ENCODE results near the gene TMEM59L. TPM values are rescaled to one million over a fixed set of nuclear protein-coding genes. Genes with fewer than 3 reads are reported as not detected.

TMEM59L gene
- total RNA-seq, 3 donors from 2014 or later (not counting 1 experiment from before 2014, with no cell fraction given) = not detected

DNA sequence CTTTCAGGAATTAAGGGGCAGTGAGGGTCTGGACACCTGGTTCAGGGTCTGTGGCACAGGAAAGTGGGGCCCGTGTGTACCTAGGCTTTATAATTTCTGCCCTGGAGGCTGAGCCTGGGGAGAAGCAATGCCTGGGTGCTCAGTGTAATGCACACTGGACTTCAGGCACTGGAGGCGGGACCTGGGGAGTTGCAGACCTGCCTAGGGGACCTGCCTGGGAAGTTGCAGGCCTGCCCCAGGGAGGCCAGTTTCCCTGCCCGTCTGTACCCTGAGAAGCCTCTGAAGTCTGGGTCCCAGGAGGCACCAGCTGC is 2.5 kb upstream of the TMEM59L start:
- intact Hi-C loops (cut with micrococcal nuclease) = no loop called here
- Histone ChIP-seq H3K27ac (ENCODE audit: low read length) (no peak overlapping the region), H3K4me1 (ENCODE audit: control insufficient read depth, insufficient read depth, low read length) (peaks cover 32% of the 10 kb centered on the region), H3K9me3 (ENCODE audit: control insufficient read depth, insufficient read depth, low read length) (no peaks in the 10 kb centered on the region), H3K27me3 (ENCODE audit: control insufficient read depth, insufficient read depth, low read length) (peaks cover 55% of the 10 kb centered on the region), H3K36me3 (ENCODE audit: control insufficient read depth, insufficient read depth, low read length) (no peaks in the 10 kb centered on the region), H3K4me3 (ENCODE audit: low read length) (no peak overlapping the region)
- Mint-ChIP-seq H3K4me3 (peak overlapping the region; percentile 25), H3K36me3 (no peaks in the 10 kb centered on the region), H3K27ac (no peak overlapping the region), H3K9me3 (no peaks in the 10 kb centered on the region), H3K27me3 (ENCODE audit: low read depth in 2 of 2) (peaks cover 40 to 63% of the 10 kb centered on the region in 2 donors), H3K4me1 (peaks cover 8 to 31% of the 10 kb centered on the region in 2 donors)
- no peak for ATAC-seq
- no peak for DNase-seq
- TF ChIP-seq, protein P1, sequence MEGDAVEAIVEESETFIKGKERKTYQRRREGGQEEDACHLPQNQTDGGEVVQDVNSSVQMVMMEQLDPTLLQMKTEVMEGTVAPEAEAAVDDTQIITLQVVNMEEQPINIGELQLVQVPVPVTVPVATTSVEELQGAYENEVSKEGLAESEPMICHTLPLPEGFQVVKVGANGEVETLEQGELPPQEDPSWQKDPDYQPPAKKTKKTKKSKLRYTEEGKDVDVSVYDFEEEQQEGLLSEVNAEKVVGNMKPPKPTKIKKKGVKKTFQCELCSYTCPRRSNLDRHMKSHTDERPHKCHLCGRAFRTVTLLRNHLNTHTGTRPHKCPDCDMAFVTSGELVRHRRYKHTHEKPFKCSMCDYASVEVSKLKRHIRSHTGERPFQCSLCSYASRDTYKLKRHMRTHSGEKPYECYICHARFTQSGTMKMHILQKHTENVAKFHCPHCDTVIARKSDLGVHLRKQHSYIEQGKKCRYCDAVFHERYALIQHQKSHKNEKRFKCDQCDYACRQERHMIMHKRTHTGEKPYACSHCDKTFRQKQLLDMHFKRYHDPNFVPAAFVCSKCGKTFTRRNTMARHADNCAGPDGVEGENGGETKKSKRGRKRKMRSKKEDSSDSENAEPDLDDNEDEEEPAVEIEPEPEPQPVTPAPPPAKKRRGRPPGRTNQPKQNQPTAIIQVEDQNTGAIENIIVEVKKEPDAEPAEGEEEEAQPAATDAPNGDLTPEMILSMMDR (IDR thresholded peaks at IDR 0.05) = no peak
- WGBS (ENCODE audit: insufficient coverage) = 28% methylated on average over 3 of the region's 3 CpGs

DNA sequence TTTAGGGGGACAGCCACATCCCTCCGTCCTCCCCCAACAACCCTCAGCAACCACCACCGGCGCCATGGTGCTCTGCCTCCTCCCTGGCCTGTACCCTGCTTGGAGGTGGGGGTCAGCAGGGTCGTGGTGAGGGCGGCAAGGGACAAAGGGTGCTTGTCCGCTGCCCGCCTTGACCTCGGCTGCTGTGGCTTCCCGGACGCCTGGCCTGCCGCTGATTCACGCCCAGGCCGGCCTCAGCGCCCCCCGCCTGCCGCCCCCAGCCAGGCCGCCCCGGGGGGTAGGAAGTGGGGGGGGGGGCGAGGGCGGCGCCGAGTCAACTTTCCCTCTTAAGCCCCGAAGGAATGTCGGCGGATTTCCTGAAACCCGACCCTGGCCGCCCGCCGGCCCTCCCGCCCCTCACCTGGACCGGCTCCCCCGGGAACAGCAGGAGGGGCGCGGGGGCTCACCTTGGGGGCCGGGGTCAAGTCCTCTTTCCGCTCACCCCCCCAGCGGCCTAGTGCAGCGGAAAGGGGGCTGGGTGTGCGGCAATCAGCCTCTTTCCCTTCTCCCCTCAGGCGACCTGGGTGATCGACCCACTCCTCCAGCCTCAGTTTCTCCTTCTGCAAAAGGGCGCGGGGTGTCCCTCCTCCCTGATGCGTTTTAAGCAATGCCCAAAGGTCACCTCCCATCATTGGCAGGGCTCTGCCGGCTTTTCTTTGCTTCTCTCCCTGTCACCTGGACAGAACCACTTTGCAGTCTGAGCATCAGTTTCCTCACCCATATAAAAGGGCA is 1.9 kb upstream of the TMEM59L start:
- H3K27ac Mint-ChIP-seq = no peak overlapping the region
- TF ChIP-seq, protein P1 (IDR thresholded peaks at IDR 0.05) = no peak
- no peaks in the 10 kb centered on the region for H3K36me3 Mint-ChIP-seq
- DNase-seq (no peak), ATAC-seq (no peak)
- H3K9me3 Mint-ChIP-seq = no peaks in the 10 kb centered on the region
- Histone ChIP-seq H3K27me3 (ENCODE audit: control insufficient read depth, insufficient read depth, low read length) (peaks cover 54% of the 10 kb centered on the region), H3K4me3 (ENCODE audit: low read length) (no peak overlapping the region), H3K4me1 (ENCODE audit: control insufficient read depth, insufficient read depth, low read length) (peaks cover 32% of the 10 kb centered on the region), H3K27ac (ENCODE audit: low read length) (no peak overlapping the region), H3K9me3 (ENCODE audit: control insufficient read depth, insufficient read depth, low read length) (no peaks in the 10 kb centered on the region), H3K36me3 (ENCODE audit: control insufficient read depth, insufficient read depth, low read length) (no peaks in the 10 kb centered on the region)
- 2% methylated on average over 42 of the region's 45 CpGs for WGBS (ENCODE audit: insufficient coverage)
- intact Hi-C loops (cut with micrococcal nuclease) = no loop called here
- peak overlapping the region; percentile 25 for H3K4me3 Mint-ChIP-seq
- H3K27me3 Mint-ChIP-seq (ENCODE audit: low read depth in 2 of 2) = peaks cover 41 to 61% of the 10 kb centered on the region in 2 donors
- peaks cover 4 to 28% of the 10 kb centered on the region in 2 donors for H3K4me1 Mint-ChIP-seq

DNA sequence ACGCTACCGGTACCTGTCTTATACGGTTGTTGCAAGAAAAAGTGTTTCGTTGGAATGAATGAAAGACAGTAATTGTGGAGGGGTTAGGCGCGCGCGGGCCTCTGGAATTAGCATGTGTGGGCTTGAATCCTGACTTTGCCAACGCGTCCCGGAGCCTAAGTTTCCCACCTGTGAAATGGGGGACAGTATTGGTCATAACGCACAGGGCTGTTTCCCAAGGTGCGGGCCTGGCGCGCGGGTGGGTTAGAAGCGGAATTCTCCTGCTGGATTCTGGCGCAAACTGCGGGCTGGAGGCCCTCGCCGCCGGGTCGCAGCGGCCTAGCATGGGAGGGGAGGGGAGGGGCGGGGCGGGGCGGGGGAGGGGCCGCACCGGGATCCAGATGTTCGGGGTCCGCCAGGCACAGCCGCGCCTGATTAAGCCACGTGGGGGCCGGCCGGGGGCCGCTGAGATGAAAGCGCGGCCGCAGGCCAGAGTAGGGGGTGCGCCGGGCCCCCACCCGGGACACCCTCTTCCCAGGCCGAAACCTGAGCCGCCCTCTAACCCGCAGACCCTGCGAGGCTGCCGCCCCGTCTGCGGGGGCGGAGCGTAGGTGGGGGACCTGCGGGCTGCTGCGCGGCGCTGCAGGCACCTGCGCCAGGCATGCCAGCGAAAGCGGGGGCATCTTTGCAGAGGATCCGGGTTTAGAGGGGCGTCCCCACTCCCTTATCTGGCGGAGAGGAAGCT is 1.2 kb upstream of the TMEM59L start:
- Mint-ChIP-seq H3K36me3 (no peaks in the 10 kb centered on the region), H3K9me3 (no peaks in the 10 kb centered on the region), H3K4me3 (peak overlapping the region; percentile 13), H3K27ac (no peak overlapping the region), H3K4me1 (peaks cover 4 to 28% of the 10 kb centered on the region in 2 donors), H3K27me3 (ENCODE audit: low read depth in 2 of 2) (peaks cover 41 to 63% of the 10 kb centered on the region in 2 donors)
- Histone ChIP-seq H3K4me1 (ENCODE audit: control insufficient read depth, insufficient read depth, low read length) (peaks cover 32% of the 10 kb centered on the region), H3K36me3 (ENCODE audit: control insufficient read depth, insufficient read depth, low read length) (no peaks in the 10 kb centered on the region), H3K27me3 (ENCODE audit: control insufficient read depth, insufficient read depth, low read length) (peaks cover 56% of the 10 kb centered on the region), H3K9me3 (ENCODE audit: control insufficient read depth, insufficient read depth, low read length) (no peaks in the 10 kb centered on the region), H3K27ac (ENCODE audit: low read length) (no peak overlapping the region), H3K4me3 (ENCODE audit: low read length) (no peak overlapping the region)
- DNase-seq (peak in 1 of 2 donors; percentile 55), ATAC-seq (no peak)
- intact Hi-C loops (cut with micrococcal nuclease) = no loop called here
- TF ChIP-seq, protein P1 (IDR thresholded peaks at IDR 0.05) = no peak
- 2% methylated on average over 59 of the region's 62 CpGs for WGBS (ENCODE audit: insufficient coverage)

Measured in natural killer cell (primary cell).